ENCODE measurements around the gene FMNL2. TPM values are rescaled to one million over a fixed set of nuclear protein-coding genes. Genes with fewer than 3 reads are reported as not detected.

FMNL2 gene
- total RNA-seq, 1 experiment from 2014 or later, result 28.1 TPM

DNA sequence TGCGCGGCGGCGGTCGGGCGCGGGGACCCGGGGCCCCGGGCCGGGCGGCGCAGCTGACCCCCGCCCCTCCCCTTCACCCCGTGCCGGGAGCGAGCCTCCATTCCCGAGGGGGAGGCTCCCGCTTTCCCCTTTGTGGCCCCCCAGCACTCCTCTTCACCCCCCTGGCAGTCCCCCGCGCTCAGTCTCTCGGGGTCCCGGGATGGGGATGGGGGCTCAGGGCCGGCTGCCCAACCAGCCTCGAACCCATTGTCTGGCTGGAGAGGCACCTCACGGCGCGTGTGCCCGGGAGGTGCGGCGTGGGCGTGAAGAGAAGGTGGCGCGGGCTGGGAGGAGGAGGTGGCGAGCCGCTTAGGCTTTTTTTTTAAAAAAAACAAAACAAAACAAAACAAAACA, 748 bp downstream of the FMNL2 start:
- BruUV-seq (replicated peaks), result no TSS peak
- Histone ChIP-seq H3K27ac (ENCODE audit: low read depth, low read length) (peak overlapping the region; percentile 67), H2AFZ (ENCODE audit: low read depth, low read length, poor library complexity, severe bottlenecking) (no peak overlapping the region), H3K79me2 (ENCODE audit: insufficient read depth, low read length) (peaks cover 53% of the 10 kb centered on the region), H3K4me1 (ENCODE audit: control insufficient read depth in 1 of 2, insufficient read depth in 2 of 2, low read length in 2 of 2) (peaks cover 0 to 17% of the 10 kb centered on the region in 2 experiments; a peak in 2 of 4 replicates), H3K4me2 (ENCODE audit: low read length) (peak overlapping the region; percentile 95), H3K9ac (ENCODE audit: low read length) (peak overlapping the region; percentile 82), H4K20me1 (ENCODE audit: insufficient read depth) (no peaks in the 10 kb centered on the region), H3K9me3 (ENCODE audit: control insufficient read depth in 1 of 2, insufficient read depth in 1 of 2, low read depth in 1 of 2, low read length in 2 of 2) (no peaks in the 10 kb centered on the region), H3K4me3 (replicated peaks in 1 of 2; ENCODE audit: low read depth in 1 of 2, low read length in 2 of 2) (peak overlapping the region; percentile 63 to 81), H3K9me2 (ENCODE audit: insufficient read depth) (no peaks in the 10 kb centered on the region), H3K36me3 (ENCODE audit: control insufficient read depth in 1 of 2, insufficient read depth in 2 of 2, low read length in 2 of 2) (no peaks in the 10 kb centered on the region), H3K27me3 (ENCODE audit: insufficient read depth, low read length) (no peaks in the 10 kb centered on the region)
- DNase-seq (ENCODE audit: low read depth, low spot score) (no peak), ATAC-seq (peak; percentile 26)
- TF ChIP-seq EGR1 (IDR thresholded peaks at IDR 0.05; ENCODE audit: low read depth) (peak; percentile 89), POLR2A (IDR thresholded peaks at IDR 0.05; ENCODE audit: borderline replicate concordance, extremely low read depth, insufficient read depth, insufficient read length) (no peak), ELF1 (IDR thresholded peaks at IDR 0.05; ENCODE audit: borderline replicate concordance, low read depth) (no peak), EZH2 (IDR thresholded peaks at IDR 0.05) (no peak), RAD21 (IDR thresholded peaks at IDR 0.05; ENCODE audit: low read depth) (no peak)
- TF ChIP-seq, protein P1, sequence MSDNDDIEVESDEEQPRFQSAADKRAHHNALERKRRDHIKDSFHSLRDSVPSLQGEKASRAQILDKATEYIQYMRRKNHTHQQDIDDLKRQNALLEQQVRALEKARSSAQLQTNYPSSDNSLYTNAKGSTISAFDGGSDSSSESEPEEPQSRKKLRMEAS (IDR thresholded peaks at IDR 0.05), result peak; percentile 32
- CTCF ChIA-PET, result no interaction called here
- intact Hi-C loops (cut with micrococcal nuclease), result loop anchor here (5.0 to 10.0 kb wide), 2 partner anchors 133 to 289 kb away; no protein-coding TSS in a partner anchor
- POLR2A ChIA-PET, result no interaction called here
- RAD21 ChIA-PET (ENCODE audit: low non-redundant PET in 1 of 2, low total read pairs in 2 of 2, uncharacterized antibody in 2 of 2, unreplicated experiment in 2 of 2), result no interaction called here

DNA sequence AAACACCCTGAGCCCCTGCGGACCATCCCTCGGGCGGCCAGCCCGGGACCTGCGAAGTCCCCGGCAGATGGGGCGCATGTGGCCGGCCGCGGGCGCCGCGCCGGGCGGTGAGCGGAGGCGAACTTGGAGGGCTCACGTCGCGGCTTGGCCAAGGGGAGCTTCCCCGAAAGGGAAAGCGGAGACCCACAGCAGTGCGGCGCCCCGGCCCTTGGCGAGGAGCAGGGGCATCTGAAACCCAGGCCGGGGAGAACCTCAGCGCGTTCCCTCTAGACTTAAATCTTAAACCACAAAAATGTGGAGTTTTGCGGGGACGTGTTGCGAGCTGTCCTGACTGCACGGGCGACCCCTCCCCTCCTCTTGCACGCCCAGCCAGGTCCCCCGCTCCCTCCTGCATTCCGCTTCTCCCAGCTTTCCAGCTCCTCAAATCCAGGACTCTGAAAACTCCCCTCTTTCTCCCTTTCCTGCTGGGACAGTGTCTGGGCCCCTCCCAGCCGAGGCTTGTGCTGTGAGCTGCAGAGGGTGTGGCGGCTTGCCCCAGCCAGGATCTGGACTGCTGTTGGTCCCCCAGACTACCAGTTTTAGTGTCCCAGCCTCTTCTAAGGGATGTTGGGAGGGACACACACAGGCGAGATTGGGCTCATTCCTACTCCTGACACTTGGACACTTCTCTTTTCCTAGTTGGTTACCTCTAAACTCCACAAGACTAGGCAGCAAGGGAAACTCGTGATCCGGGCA, 1.3 kb downstream of the FMNL2 start:
- peaks cover 0 to 17% of the 10 kb centered on the region in 2 experiments; a peak in 2 of 4 replicates for H3K4me1 ChIP-seq (ENCODE audit: control insufficient read depth in 1 of 2, insufficient read depth in 2 of 2, low read length in 2 of 2)
- no peak overlapping the region for H2AFZ ChIP-seq (ENCODE audit: low read depth, low read length, poor library complexity, severe bottlenecking)
- ATAC-seq, result peak; percentile 57
- peak; percentile 42; the same call in 1 of the 2 replicates for TF ChIP-seq POLR2AphosphoS5 (IDR thresholded peaks at IDR 0.05; ENCODE audit: low read depth, low read length)
- no peak for TF ChIP-seq POLR2A (IDR thresholded peaks at IDR 0.05; ENCODE audit: borderline replicate concordance, extremely low read depth, insufficient read depth, insufficient read length)
- peak; percentile 42; the same call in 1 of the 2 replicates for TF ChIP-seq CBX3 (IDR thresholded peaks at IDR 0.05; ENCODE audit: low read depth)
- peak; percentile 7; the same call in 1 of the 2 replicates for TF ChIP-seq RAD21 (IDR thresholded peaks at IDR 0.05; ENCODE audit: low read depth)
- no peak for TF ChIP-seq ELF1 (IDR thresholded peaks at IDR 0.05; ENCODE audit: borderline replicate concordance, low read depth)
- TF ChIP-seq, protein P1 (IDR thresholded peaks at IDR 0.05), result peak; percentile 12
- peak; percentile 49; the same call in 1 of the 2 replicates for TF ChIP-seq SIN3A (IDR thresholded peaks at IDR 0.05; ENCODE audit: low read depth)
- H3K4me2 ChIP-seq (ENCODE audit: low read length), result peak overlapping the region; percentile 95
- BruUV-seq (replicated peaks), result no TSS peak
- ChIA-PET POLR2A (interaction anchor here (0.6 kb wide), 1 partner anchor 1047 kb away, joined by 5 read pairs; no protein-coding TSS in a partner anchor), RAD21 (ENCODE audit: low non-redundant PET in 1 of 2, low total read pairs in 2 of 2, uncharacterized antibody in 2 of 2, unreplicated experiment in 2 of 2) (no interaction called here), CTCF (no interaction called here)
- H3K36me3 ChIP-seq (ENCODE audit: control insufficient read depth in 1 of 2, insufficient read depth in 2 of 2, low read length in 2 of 2), result no peaks in the 10 kb centered on the region
- DNase-seq (ENCODE audit: low read depth, low spot score), result no peak
- H3K9me3 ChIP-seq (ENCODE audit: control insufficient read depth in 1 of 2, insufficient read depth in 1 of 2, low read depth in 1 of 2, low read length in 2 of 2), result no peaks in the 10 kb centered on the region
- H4K20me1 ChIP-seq (ENCODE audit: insufficient read depth), result no peaks in the 10 kb centered on the region
- H3K4me3 ChIP-seq (replicated peaks in 1 of 2; ENCODE audit: low read depth in 1 of 2, low read length in 2 of 2), result peak overlapping the region; percentile 63 to 81
- H3K27ac ChIP-seq (ENCODE audit: low read depth, low read length), result peak overlapping the region; percentile 67
- H3K9me2 ChIP-seq (ENCODE audit: insufficient read depth), result no peaks in the 10 kb centered on the region
- peak overlapping the region; percentile 82 for H3K9ac ChIP-seq (ENCODE audit: low read length)
- peaks cover 58% of the 10 kb centered on the region for H3K79me2 ChIP-seq (ENCODE audit: insufficient read depth, low read length)
- intact Hi-C loops (cut with micrococcal nuclease), result loop anchor here (5.0 to 10.0 kb wide), 2 partner anchors 134 to 289 kb away; no protein-coding TSS in a partner anchor
- no peaks in the 10 kb centered on the region for H3K27me3 ChIP-seq (ENCODE audit: insufficient read depth, low read length)

Data from HCT116 (cell line).